ENCODE data around the gene TARM1.
"Not testable (repeated sequence)": the region's sequence is repeated elsewhere in the genome, so short reads cannot be mapped to it uniquely, and the experiment has no call there.

DNA sequence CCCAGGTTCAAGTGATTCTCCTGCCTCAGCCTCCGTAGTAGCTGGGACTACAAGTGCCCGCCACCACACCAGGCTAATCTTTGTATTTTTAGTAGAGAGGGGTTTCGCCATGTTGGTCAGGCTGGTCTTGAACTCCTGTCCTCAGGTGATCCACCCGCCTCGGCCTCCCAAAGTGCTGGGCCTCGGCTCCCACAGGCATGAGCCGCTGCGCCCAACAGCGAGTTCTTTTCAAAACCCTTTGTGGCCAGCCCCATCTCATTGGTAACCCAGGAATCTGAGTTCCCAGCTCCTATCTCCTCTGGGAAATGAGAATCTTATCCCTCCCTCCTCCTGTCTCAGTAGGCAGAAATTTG lies 18.7 kb upstream of the TARM1 start:
- not testable (repeated sequence) for TF ChIP-seq ZNF274 (IDR thresholded peaks at IDR 0.05; ENCODE audit: low read depth, low read length); SUZ12 (IDR thresholded peaks at IDR 0.05; ENCODE audit: extremely low read depth, insufficient read depth, insufficient read length); YY1 (IDR thresholded peaks at IDR 0.05; ENCODE audit: insufficient read depth, insufficient read length)

Data from NT2/D1 (cell line).